ENCODE measurements around the gene GALNS. TPM values are rescaled to one million over a fixed set of nuclear protein-coding genes. Genes with fewer than 3 reads are reported as not detected.

Gene GALNS
- total RNA-seq, 2 donors from 2014 or later = 8.8 to 48.8 TPM

DNA sequence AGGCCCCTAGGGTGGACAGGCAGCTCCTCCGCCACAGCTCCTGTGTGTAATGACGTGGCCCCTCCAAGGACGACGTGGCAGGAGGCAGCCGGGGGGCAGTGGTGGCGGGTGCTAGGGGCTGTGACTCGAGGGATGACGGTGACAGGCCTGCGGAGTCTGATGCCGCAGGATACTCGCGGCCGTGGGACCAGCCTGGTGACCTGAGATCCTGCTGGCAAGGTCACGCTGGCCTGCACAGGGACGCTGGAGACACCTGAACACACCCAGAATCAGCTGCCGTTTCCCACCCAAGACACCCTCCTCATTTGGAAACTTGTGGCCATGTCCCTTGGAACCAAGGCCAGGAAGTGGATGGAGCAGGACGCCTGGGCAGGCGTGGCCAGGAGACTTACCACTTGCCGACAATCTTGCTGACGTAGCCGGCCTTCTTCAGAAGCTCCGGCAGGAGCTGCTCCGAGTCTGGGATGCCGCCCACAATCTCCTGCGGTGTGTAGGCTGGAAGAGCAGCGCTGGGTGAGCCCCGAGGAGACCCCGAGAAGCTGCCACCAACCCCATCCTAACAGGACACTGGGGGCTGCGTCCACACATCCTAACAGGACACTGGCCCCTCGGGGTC lies 16.0 kb downstream of the GALNS start:
- no peaks in the 10 kb centered on the region for H3K36me3 ChIP-seq (replicated peaks in 1 of 2; ENCODE audit: insufficient read depth in 1 of 2, low read depth in 2 of 2)
- H3K4me3 ChIP-seq = no peak overlapping the region
- H3K4me1 ChIP-seq = no peaks in the 10 kb centered on the region
- no peak overlapping the region for H3K27ac ChIP-seq
- intact Hi-C loops (cut with DNase I) = no loop called here
- DNase-seq = no peak
- no peaks in the 10 kb centered on the region for H3K9me3 ChIP-seq
- 90 to 100% methylated on average over 7 to 29 of the region's 30 CpGs for WGBS, 2 donors
- no peak for ATAC-seq
- TF ChIP-seq POLR2A (IDR thresholded peaks at IDR 0.05) = no peak
- TF ChIP-seq, protein P1, sequence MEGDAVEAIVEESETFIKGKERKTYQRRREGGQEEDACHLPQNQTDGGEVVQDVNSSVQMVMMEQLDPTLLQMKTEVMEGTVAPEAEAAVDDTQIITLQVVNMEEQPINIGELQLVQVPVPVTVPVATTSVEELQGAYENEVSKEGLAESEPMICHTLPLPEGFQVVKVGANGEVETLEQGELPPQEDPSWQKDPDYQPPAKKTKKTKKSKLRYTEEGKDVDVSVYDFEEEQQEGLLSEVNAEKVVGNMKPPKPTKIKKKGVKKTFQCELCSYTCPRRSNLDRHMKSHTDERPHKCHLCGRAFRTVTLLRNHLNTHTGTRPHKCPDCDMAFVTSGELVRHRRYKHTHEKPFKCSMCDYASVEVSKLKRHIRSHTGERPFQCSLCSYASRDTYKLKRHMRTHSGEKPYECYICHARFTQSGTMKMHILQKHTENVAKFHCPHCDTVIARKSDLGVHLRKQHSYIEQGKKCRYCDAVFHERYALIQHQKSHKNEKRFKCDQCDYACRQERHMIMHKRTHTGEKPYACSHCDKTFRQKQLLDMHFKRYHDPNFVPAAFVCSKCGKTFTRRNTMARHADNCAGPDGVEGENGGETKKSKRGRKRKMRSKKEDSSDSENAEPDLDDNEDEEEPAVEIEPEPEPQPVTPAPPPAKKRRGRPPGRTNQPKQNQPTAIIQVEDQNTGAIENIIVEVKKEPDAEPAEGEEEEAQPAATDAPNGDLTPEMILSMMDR (IDR thresholded peaks at IDR 0.05) = no peak
- no peaks in the 10 kb centered on the region for H3K27me3 ChIP-seq

- no peaks in the 10 kb centered on the region for H3K9me3 ChIP-seq
- 87 to 92% methylated on average over 11 to 22 of the region's 24 CpGs for WGBS, 2 donors
- no peaks in the 10 kb centered on the region for H3K4me1 ChIP-seq
- H3K36me3 ChIP-seq (replicated peaks in 1 of 2; ENCODE audit: insufficient read depth in 1 of 2, low read depth in 2 of 2) = no peaks in the 10 kb centered on the region
- DNase-seq = no peak
- intact Hi-C loops (cut with DNase I) = no loop called here
- no peak for ATAC-seq
- no peak overlapping the region for H3K27ac ChIP-seq
- TF ChIP-seq, protein P1 (IDR thresholded peaks at IDR 0.05) = no peak
- TF ChIP-seq POLR2A (IDR thresholded peaks at IDR 0.05) = no peak
- H3K4me3 ChIP-seq = no peak overlapping the region
- H3K27me3 ChIP-seq = no peaks in the 10 kb centered on the region
Observed at GRCh38 chr16:88839745-88840599, 16.8 kb downstream of the GALNS start.

DNA sequence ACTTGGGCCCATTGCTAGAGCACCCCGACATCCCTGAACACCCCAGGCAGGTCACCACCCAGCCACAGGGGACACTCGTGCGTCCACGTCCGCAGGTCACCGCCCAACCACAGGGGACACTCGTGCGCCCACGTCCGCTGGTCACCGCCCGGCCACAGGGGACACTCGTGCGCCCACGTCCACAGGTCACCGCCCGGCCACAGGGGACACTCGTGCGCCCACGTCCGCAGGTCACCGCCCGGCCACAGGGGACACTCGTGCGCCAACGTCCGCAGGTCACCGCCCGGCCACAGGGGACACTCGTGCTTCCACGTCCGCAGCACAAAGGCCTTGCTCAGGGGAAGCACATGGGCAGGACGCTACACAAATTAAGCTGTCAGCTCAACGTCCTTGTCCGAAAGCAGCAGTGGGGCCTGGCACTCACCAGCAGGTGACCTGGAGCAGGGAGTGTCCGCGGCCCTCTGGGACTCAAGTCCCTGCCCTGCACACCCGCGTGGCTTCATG lies 17.7 kb downstream of the GALNS start:
- intact Hi-C loops (cut with DNase I) = no loop called here
- H3K27me3 ChIP-seq = no peaks in the 10 kb centered on the region
- no peak overlapping the region for H3K4me3 ChIP-seq
- no peaks in the 10 kb centered on the region for H3K9me3 ChIP-seq
- H3K4me1 ChIP-seq = no peaks in the 10 kb centered on the region
- 94% methylated on average over 31 to 39 of the region's 39 CpGs for WGBS, 2 donors
- no peak for ATAC-seq
- no peaks in the 10 kb centered on the region for H3K36me3 ChIP-seq (replicated peaks in 1 of 2; ENCODE audit: insufficient read depth in 1 of 2, low read depth in 2 of 2)
- TF ChIP-seq, protein P1 (IDR thresholded peaks at IDR 0.05) = no peak
- no peak for TF ChIP-seq POLR2A (IDR thresholded peaks at IDR 0.05)
- no peak for DNase-seq
- no peak overlapping the region for H3K27ac ChIP-seq

DNA sequence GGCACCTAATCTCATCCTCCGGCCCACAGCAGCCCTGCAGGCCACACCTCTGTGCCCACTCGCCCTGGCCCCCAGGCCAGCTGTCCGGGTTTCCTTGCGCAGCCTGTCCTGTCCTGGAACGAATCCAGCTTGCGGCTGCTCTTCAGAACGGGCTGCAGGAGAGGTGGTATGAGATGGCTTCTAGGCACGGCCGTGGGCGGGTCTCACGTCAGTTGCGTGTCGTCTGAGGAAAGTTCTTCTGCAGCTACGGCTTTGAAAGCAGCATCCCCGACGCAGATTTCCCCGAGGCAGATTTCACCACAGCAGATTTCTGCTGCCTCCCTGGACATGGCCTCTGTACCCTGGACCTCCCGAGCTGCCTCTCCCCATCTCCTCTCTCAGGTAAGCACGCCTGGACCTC lies 18.2 kb downstream of the GALNS start:
- no peak overlapping the region for H3K4me3 ChIP-seq
- H3K27ac ChIP-seq = no peak overlapping the region
- ATAC-seq (no peak), DNase-seq (no peak)
- no peaks in the 10 kb centered on the region for H3K9me3 ChIP-seq
- TF ChIP-seq POLR2A (IDR thresholded peaks at IDR 0.05) = no peak
- TF ChIP-seq, protein P1 (IDR thresholded peaks at IDR 0.05) = no peak
- H3K36me3 ChIP-seq (replicated peaks in 1 of 2; ENCODE audit: insufficient read depth in 1 of 2, low read depth in 2 of 2) = no peaks in the 10 kb centered on the region
- H3K27me3 ChIP-seq = no peaks in the 10 kb centered on the region
- H3K4me1 ChIP-seq = no peaks in the 10 kb centered on the region
- intact Hi-C loops (cut with DNase I) = no loop called here
- WGBS, 2 donors = 86 to 92% methylated on average over 13 to 19 of the region's 19 CpGs
